Chondrocyte (in vitro differentiated cells): Measurements from ENCODE around the gene FAM20A. TPM values are rescaled to one million over a fixed set of nuclear protein-coding genes. Genes with fewer than 3 reads are reported as not detected.

Experiments
- DNase-seq: peaks from one replicate; pipeline ENCODE4 v3.0.0; 2021; ENCODE audit warnings: mixed read lengths, low spot score
- H3K27ac Mint-ChIP-seq: one replicate; pipeline ENCODE4 v1.8.0; 2021; ENCODE audit warnings: mild to moderate bottlenecking, moderate library complexity, mixed read lengths; ENCODE audit not compliant: unreplicated experiment
- H3K27me3 Mint-ChIP-seq: 2 replicates; pipeline ENCODE4 v1.8.0; 2021; ENCODE audit warnings: low read depth, mixed read lengths
- H3K36me3 Mint-ChIP-seq: 2 replicates; pipeline ENCODE4 v1.8.0; 2021; ENCODE audit warnings: low read depth, mixed read lengths
- H3K4me1 Mint-ChIP-seq: 2 replicates; pipeline ENCODE4 v1.8.0; 2021; ENCODE audit warnings: low read depth, mild to moderate bottlenecking, mixed read lengths
- H3K4me3 Mint-ChIP-seq: one replicate; pipeline ENCODE4 v1.8.0; 2021; ENCODE audit warnings: mild to moderate bottlenecking, moderate library complexity, mixed read lengths; ENCODE audit not compliant: unreplicated experiment
- H3K9me3 Mint-ChIP-seq: 2 replicates; pipeline ENCODE4 v1.8.0; 2021; ENCODE audit warnings: low read depth, mixed read lengths
- CTCF ChIP-seq: fragments of 200-600 bp; sonication (generic); IDR thresholded peaks from 2 replicates; pipeline ENCODE4 v1.5.0; 2021; ENCODE audit warnings: antibody characterized with exemption, mild to moderate bottlenecking, moderate library complexity
- total RNA-seq: library from RNA; stranded (reverse); gene quantifications from 3 replicates; pipeline ENCODE4 v1.2.1, GENCODE V29; 2021

FAM20A gene
- total RNA-seq, 1 donor from 2014 or later, result not detected

GRCh38 chr17:68489919-68490318 lies 111.2 kb downstream of the FAM20A start:
- Mint-ChIP-seq H3K27ac (no peak overlapping the region), H3K4me3 (no peak overlapping the region), H3K36me3 (no peaks in the 10 kb centered on the region), H3K9me3 (no peaks in the 10 kb centered on the region), H3K4me1 (no peaks in the 10 kb centered on the region), H3K27me3 (peaks cover 12% of the 10 kb centered on the region)
- no peak for DNase-seq
- no peak for TF ChIP-seq CTCF

Other genes with a start within 250 kb of the FAM20A start
- gene WIPI1, start 143.9 kb downstream of the FAM20A start, total RNA-seq, result 109 to 119 TPM (median 112 TPM) in 3 replicates
- gene PRKAR1A, start 88.9 kb downstream of the FAM20A start, total RNA-seq, result 267 to 300 TPM (median 269 TPM) in 3 replicates